Spleen (tissue), 11 donors: Measurements from ENCODE around the gene ATAD1. TPM values are rescaled to one million over a fixed set of nuclear protein-coding genes. Genes with fewer than 3 reads are reported as not detected.

Experiments used
- DNase-seq: peaks from one replicate; pipeline ENCODE4 v3.0.0-alpha.2; 2020
- H3K27ac ChIP-seq, 8 donors: fragments of 200-600 bp; sonication (generic) in 7 of 8; 1 replicate in 4 of 8; 2 replicates in 4 of 8; pipeline versions ENCODE4 v1.5.0 to v1.8.0; 2016 to 2021; ENCODE audit warnings: inconsistent platforms in 4 of 8, mild to moderate bottlenecking in 4 of 8, moderate library complexity in 1 of 8
- H3K27me3 ChIP-seq, 7 donors: fragments of 200-600 bp; sonication (generic) in 6 of 7; replicated peaks in 1 of 7; 1 replicate in 4 of 7; 2 replicates in 3 of 7; pipeline versions ENCODE4 v1.5.0 to v1.8.0; 2016 to 2021; ENCODE audit warnings: inconsistent platforms in 3 of 7, mild to moderate bottlenecking in 1 of 7
- H3K36me3 ChIP-seq, 6 donors: fragments of 200-600 bp; sonication (generic) in 5 of 6; 1 replicate in 4 of 6; 2 replicates in 2 of 6; pipeline versions ENCODE4 v1.5.0 to v1.8.0; 2016 to 2021; ENCODE audit warnings: inconsistent platforms in 2 of 6
- H3K4me1 ChIP-seq, 6 donors: fragments of 200-600 bp; sonication (generic) in 5 of 6; 1 replicate in 3 of 6; 2 replicates in 3 of 6; pipeline versions ENCODE4 v1.5.0 to v1.8.0; 2016 to 2021; ENCODE audit warnings: inconsistent platforms in 3 of 6
- H3K4me3 ChIP-seq, 8 donors: fragments of 200-600 bp; sonication (generic) in 7 of 8; 1 replicate in 4 of 8; 2 replicates in 4 of 8; pipeline versions ENCODE4 v1.5.0 to v1.8.0; 2016 to 2021; ENCODE audit warnings: inconsistent platforms in 4 of 8, mild to moderate bottlenecking in 4 of 8, moderate library complexity in 2 of 8
- H3K9me3 ChIP-seq, 8 donors: fragments of 200-600 bp; sonication (generic) in 7 of 8; 1 replicate in 4 of 8; 2 replicates in 4 of 8; pipeline versions ENCODE4 v1.5.0 to v1.8.0; 2016 to 2021; ENCODE audit warnings: inconsistent platforms in 4 of 8
- CTCF ChIP-seq, 11 experiments: fragments of 200-600 bp in 7 of 11; fragments of 450-650 bp in 4 of 11; sonication (generic) in 4 of 11; IDR thresholded peaks in 8 of 11; conservative IDR thresholded peaks in 3 of 11; 1 replicate in 7 of 11; 2 replicates in 4 of 11; pipeline versions ENCODE4 v1.4.0 to v1.8.0; 2016 to 2021; ENCODE audit warnings: antibody characterized with exemption in 11 of 11, inconsistent platforms in 4 of 11, mild to moderate bottlenecking in 1 of 11
- POLR2A ChIP-seq, 3 donors: fragments of 450-650 bp; IDR thresholded peaks; one replicate each; pipeline ENCODE4 v1.5.1; 2017; ENCODE audit warnings: antibody characterized with exemption in 3 of 3, mild to moderate bottlenecking in 1 of 3
- POLR2AphosphoS5 ChIP-seq, 3 donors: sonication (generic); formaldehyde crosslinking; IDR thresholded peaks; one replicate each; pipeline ENCODE4 v1.5.1; 2017; ENCODE audit warnings: antibody characterized with exemption in 3 of 3
- WGBS, 5 donors: extraction: QIAGEN DNeasy Blood & Tissue Kit in 3 of 5; methylation state at CpG; one replicate each; pipeline versions ENCODE4 v1.1.5 to v1.1.7; 2013 to 2018; 5-methylcytosine and 5-hydroxymethylcytosine counted together
- intact Hi-C: fragments of 100-400 bp; cut with DNase I; formaldehyde crosslinking; loops from one replicate; pipeline ENCODE4 v1.15.0; 2023; ENCODE audit warnings: low total_unique reads
- polyA plus RNA-seq, 3 donors: library from polyadenylated mRNA; stranded (reverse); fragments of 200-250 nt; gene quantifications; one replicate each; pipeline ENCODE4 v1.2.1, GENCODE V29; 2013
- total RNA-seq, 7 donors: library from RNA; depleted of rRNA in 3 of 7; stranded (reverse); fragments of >200 nt in 3 of 7; fragmentation: NEBNext Ultra II Directional in 4 of 7; extraction: Animal tissue kit (Norgen Biotek cat#: 25700) in 4 of 7; gene quantifications; one replicate each; pipeline versions ENCODE4 v1.1.0 to v1.2.1, GENCODE V29; 2016 to 2021
- donor health status: healthy with polysubstance abuse.
- donor health status: DM: no; HTN: no; CAD: no; lungs with moderate emphysema.
- donor health status: DM: no; HTN: no; CAD: no.
- donor health status: Bipolar disorder and iron deficiency.
- donor health status: healthy.
- donor health status: DM: no; HTN: no; CAD: no.
- donor health status: DM: yes; HTN: yes; CAD: no.

Gene ATAD1
- total and polyA plus RNA-seq, 10 donors = 8.7 to 49.4 (median 32.3) TPM

GRCh38 chr10:87786421-87786820, 31.6 kb downstream of the ATAD1 start:
- WGBS, 5 donors = 96 to 98% (median 97%) methylated on average over 7 of the region's 7 CpGs
- Histone ChIP-seq H3K9me3 (no peaks in the 10 kb centered on the region), H3K27ac (no peak overlapping the region), H3K4me3 (no peak overlapping the region), H3K4me1 (no peaks in the 10 kb centered on the region), H3K36me3 (peaks cover 0 to 85% (median 35%) of the 10 kb centered on the region in 6 donors), H3K27me3 (no peaks in the 10 kb centered on the region)
- TF ChIP-seq POLR2AphosphoS5 (IDR thresholded peaks at IDR 0.05) (no peak), POLR2A (IDR thresholded peaks at IDR 0.05) (no peak), CTCF (IDR thresholded peaks at IDR 0.05 in 8 of 11, conservative IDR thresholded peaks at IDR 0.05 in 3 of 11) (no peak)
- intact Hi-C loops = no loop called here
- DNase-seq = no peak

GRCh38 chr10:87782721-87783120, 35.3 kb downstream of the ATAD1 start:
- DNase-seq = no peak
- Histone ChIP-seq H3K27me3 (no peaks in the 10 kb centered on the region), H3K36me3 (peaks cover 0 to 82% (median 19%) of the 10 kb centered on the region in 6 donors), H3K4me1 (no peaks in the 10 kb centered on the region), H3K27ac (no peak overlapping the region), H3K9me3 (no peaks in the 10 kb centered on the region), H3K4me3 (no peak overlapping the region)
- intact Hi-C loops = no loop called here
- no peak for TF ChIP-seq CTCF (IDR thresholded peaks at IDR 0.05 in 8 of 11, conservative IDR thresholded peaks at IDR 0.05 in 3 of 11)
- no peak for TF ChIP-seq POLR2AphosphoS5 (IDR thresholded peaks at IDR 0.05)
- TF ChIP-seq POLR2A (IDR thresholded peaks at IDR 0.05) = no peak
- 86 to 98% (median 91%) methylated on average over 6 of the region's 6 CpGs for WGBS, 5 donors

GRCh38 chr10:87781545-87781944, 36.5 kb downstream of the ATAD1 start:
- no peaks in the 10 kb centered on the region for H3K9me3 ChIP-seq
- TF ChIP-seq POLR2AphosphoS5 (IDR thresholded peaks at IDR 0.05) = no peak
- no peak for TF ChIP-seq CTCF (IDR thresholded peaks at IDR 0.05 in 8 of 11, conservative IDR thresholded peaks at IDR 0.05 in 3 of 11)
- TF ChIP-seq POLR2A (IDR thresholded peaks at IDR 0.05) = no peak
- intact Hi-C loops = no loop called here
- H3K36me3 ChIP-seq = peaks cover 0 to 78% (median 19%) of the 10 kb centered on the region in 6 donors
- DNase-seq = no peak
- no peaks in the 10 kb centered on the region for H3K4me1 ChIP-seq
- WGBS, 5 donors = 92 to 98% (median 97%) methylated on average over 2 of the region's 2 CpGs
- no peak overlapping the region for H3K27ac ChIP-seq
- H3K4me3 ChIP-seq = no peak overlapping the region
- H3K27me3 ChIP-seq = no peaks in the 10 kb centered on the region

DNA sequence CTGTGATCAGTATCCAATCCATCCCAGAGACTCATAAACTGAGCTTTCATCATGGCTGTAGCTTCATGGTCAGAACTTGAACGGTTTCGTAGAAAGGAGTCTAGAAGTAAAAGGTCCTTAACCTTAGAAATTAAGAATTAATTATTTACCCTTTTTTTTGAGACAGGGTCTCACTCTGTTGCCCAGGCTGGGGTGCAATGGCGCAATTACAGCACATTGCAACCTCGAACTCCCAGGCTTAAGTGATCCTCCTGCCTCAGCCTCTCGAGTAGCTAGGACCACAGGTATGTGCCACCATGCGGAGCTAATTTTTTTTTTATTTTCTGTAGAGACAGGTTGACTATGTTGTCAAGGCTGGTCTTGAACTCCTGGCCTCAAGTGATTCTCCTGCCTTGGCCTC, 41.7 kb downstream of the ATAD1 start:
- Histone ChIP-seq H3K27me3 (no peaks in the 10 kb centered on the region), H3K27ac (peak overlapping the region in 3 of 8 donors; percentile 22 to 38 (median 29)), H3K36me3 (peaks cover 0 to 71% (median 11%) of the 10 kb centered on the region in 6 donors), H3K4me1 (peaks cover 0 to 11% (median 7%) of the 10 kb centered on the region in 6 donors), H3K9me3 (no peaks in the 10 kb centered on the region), H3K4me3 (no peak overlapping the region)
- TF ChIP-seq CTCF (IDR thresholded peaks at IDR 0.05 in 8 of 11, conservative IDR thresholded peaks at IDR 0.05 in 3 of 11) (no peak), POLR2AphosphoS5 (IDR thresholded peaks at IDR 0.05) (no peak), POLR2A (IDR thresholded peaks at IDR 0.05) (no peak)
- intact Hi-C loops = no loop called here
- 94 to 98% (median 96%) methylated on average over 6 of the region's 6 CpGs for WGBS, 5 donors
- DNase-seq = no peak
